ENCODE measurements around the gene HAP1. TPM values are rescaled to one million over a fixed set of nuclear protein-coding genes. Genes with fewer than 3 reads are reported as not detected.

The HAP1 gene
- total RNA-seq, 1 donor from 2014 or later: 0.45 TPM

DNA sequence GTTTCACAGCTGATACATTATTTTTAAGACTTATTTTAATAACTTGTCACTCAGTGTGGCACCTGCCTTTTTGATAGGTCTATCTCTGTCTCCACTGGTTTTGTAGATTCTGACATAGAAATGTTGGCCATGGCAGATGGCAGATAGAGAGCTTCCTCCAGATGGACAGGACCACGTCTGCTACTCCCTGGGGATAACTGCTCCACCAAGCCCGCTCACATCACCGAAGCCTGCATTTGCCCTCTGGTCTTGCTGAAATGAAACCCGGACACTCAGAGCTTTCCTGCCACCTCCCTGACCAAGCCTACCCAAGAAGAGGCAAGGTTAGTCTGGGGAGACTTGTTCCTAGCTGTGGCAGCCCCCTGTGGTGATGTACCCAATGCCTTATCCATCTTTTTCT lies 16.4 kb upstream of the HAP1 start:
- Histone ChIP-seq H3K4me1 (no peaks in the 10 kb centered on the region), H2AFZ (replicated peaks) (no peak overlapping the region), H3K27me3 (no peaks in the 10 kb centered on the region), H3K79me2 (ENCODE audit: low read depth) (no peaks in the 10 kb centered on the region), H3K27ac (no peak overlapping the region), H3K4me2 (no peak overlapping the region), H3K9ac (no peak overlapping the region), H4K20me1 (ENCODE audit: low read depth) (no peaks in the 10 kb centered on the region), H3K9me3 (ENCODE audit: low read depth) (no peaks in the 10 kb centered on the region), H3K36me3 (no peaks in the 10 kb centered on the region), H3F3A (ENCODE audit: low read depth) (peaks cover 9% of the 10 kb centered on the region), H3K4me3 (no peak overlapping the region)
- Mint-ChIP-seq H3K4me1 (no peaks in the 10 kb centered on the region), H3K36me3 (peaks cover 5% of the 10 kb centered on the region), H3K27me3 (ENCODE audit: insufficient read depth, low read depth) (peaks cover 4% of the 10 kb centered on the region), H3K4me3 (no peak overlapping the region), H3K9me3 (no peaks in the 10 kb centered on the region), H3K27ac (no peak overlapping the region)
- TF ChIP-seq EZH2phosphoT487 (IDR thresholded peaks at IDR 0.05): no peak
- no peak for TF ChIP-seq CTCF (IDR thresholded peaks at IDR 0.05)
- TF ChIP-seq EZH2 (IDR thresholded peaks at IDR 0.05): no peak
- no peak for DNase-seq (ENCODE audit: low spot score)

DNA sequence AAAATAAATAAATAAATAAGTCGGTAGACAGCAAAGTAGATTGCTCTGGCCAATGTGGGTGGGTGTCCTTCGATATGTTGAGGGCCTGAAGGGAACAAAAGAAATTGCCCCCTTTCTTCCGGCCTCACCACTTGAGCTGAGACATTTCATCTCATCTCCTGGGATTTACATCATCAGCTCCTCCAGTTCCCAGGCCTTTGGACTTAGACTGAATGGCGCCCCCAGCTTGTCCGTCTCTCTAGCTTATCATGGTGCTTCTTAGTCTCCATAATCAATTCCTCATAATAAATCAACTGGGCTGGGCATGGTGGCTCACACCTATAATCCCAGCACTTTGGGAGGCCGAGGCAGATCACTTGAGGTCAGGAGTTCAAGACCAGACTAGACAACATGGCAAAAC lies 13.8 kb upstream of the HAP1 start:
- Histone ChIP-seq H3K4me1 (no peaks in the 10 kb centered on the region), H3F3A (ENCODE audit: low read depth) (peaks cover 9% of the 10 kb centered on the region), H2AFZ (replicated peaks) (no peak overlapping the region), H3K4me3 (no peak overlapping the region), H3K36me3 (no peaks in the 10 kb centered on the region), H3K4me2 (no peak overlapping the region), H3K27ac (no peak overlapping the region), H3K9me3 (ENCODE audit: low read depth) (no peaks in the 10 kb centered on the region), H3K27me3 (no peaks in the 10 kb centered on the region), H4K20me1 (ENCODE audit: low read depth) (no peaks in the 10 kb centered on the region), H3K9ac (no peak overlapping the region), H3K79me2 (ENCODE audit: low read depth) (no peaks in the 10 kb centered on the region)
- Mint-ChIP-seq H3K27ac (no peak overlapping the region), H3K9me3 (no peaks in the 10 kb centered on the region), H3K27me3 (ENCODE audit: insufficient read depth, low read depth) (peaks cover 4% of the 10 kb centered on the region), H3K36me3 (no peaks in the 10 kb centered on the region), H3K4me3 (no peak overlapping the region), H3K4me1 (no peaks in the 10 kb centered on the region)
- no peak for DNase-seq (ENCODE audit: low spot score)
- TF ChIP-seq CTCF (IDR thresholded peaks at IDR 0.05) (no peak), EZH2phosphoT487 (IDR thresholded peaks at IDR 0.05) (no peak), EZH2 (IDR thresholded peaks at IDR 0.05) (no peak)

DNA sequence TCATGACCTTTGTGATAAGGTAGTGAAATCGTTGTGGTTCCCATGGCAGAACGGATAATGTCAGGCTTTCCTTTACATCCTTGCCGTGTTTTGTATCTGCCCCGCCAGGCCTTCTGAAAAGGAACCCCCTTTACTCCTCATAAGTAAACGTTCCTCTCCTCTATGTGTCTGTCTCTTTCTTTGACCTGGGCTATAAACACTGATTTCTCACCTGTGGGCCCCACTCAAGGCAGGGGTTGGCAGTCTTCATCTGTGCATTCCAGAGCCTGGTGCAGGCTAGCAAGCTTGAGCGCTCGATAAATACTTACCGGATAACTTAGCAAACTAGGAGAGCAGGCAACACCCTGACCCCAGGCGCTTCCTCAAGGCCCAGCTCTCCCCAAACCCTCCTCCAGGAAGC lies 7.3 kb upstream of the HAP1 start:
- no peaks in the 10 kb centered on the region for H3K4me1 ChIP-seq
- H3K4me2 ChIP-seq: no peak overlapping the region
- no peak for TF ChIP-seq EZH2 (IDR thresholded peaks at IDR 0.05)
- H2AFZ ChIP-seq (replicated peaks): no peak overlapping the region
- no peak overlapping the region for H3K27ac Mint-ChIP-seq
- H3K9me3 ChIP-seq (ENCODE audit: low read depth): no peaks in the 10 kb centered on the region
- no peak overlapping the region for H3K4me3 Mint-ChIP-seq
- H3K79me2 ChIP-seq (ENCODE audit: low read depth): no peaks in the 10 kb centered on the region
- H3K4me3 ChIP-seq: no peak overlapping the region
- H3K36me3 Mint-ChIP-seq: no peaks in the 10 kb centered on the region
- H3K4me1 Mint-ChIP-seq: peaks cover 7% of the 10 kb centered on the region
- no peaks in the 10 kb centered on the region for H4K20me1 ChIP-seq (ENCODE audit: low read depth)
- no peaks in the 10 kb centered on the region for H3F3A ChIP-seq (ENCODE audit: low read depth)
- no peak for DNase-seq (ENCODE audit: low spot score)
- H3K9ac ChIP-seq: no peak overlapping the region
- no peak overlapping the region for H3K27ac ChIP-seq
- peaks cover 13% of the 10 kb centered on the region for H3K27me3 Mint-ChIP-seq (ENCODE audit: insufficient read depth, low read depth)
- H3K27me3 ChIP-seq: peaks cover 12% of the 10 kb centered on the region
- H3K36me3 ChIP-seq: no peaks in the 10 kb centered on the region
- no peaks in the 10 kb centered on the region for H3K9me3 Mint-ChIP-seq

DNA sequence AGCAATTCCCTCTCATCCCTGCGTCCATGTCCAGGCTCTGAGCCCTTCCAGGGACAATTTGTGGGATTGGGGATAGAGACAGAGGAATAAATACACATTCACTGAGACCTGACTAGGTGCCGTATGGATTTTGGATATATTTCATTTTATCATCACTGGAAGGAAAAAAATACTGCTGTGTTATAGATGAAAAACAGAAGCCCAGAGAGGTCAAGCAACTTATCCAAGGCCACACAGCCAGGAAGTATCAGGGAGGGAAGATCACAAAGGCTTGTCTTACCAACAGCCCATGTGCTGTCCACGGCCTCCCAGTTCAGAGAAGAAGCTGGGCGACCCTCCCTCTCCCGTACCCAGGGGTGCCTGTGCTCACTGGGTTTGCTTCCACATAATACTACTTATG lies 6.1 kb upstream of the HAP1 start:
- H3K4me1 Mint-ChIP-seq: peaks cover 7% of the 10 kb centered on the region
- Histone ChIP-seq H3K27me3 (peaks cover 24% of the 10 kb centered on the region), H3K9ac (no peak overlapping the region), H3K79me2 (ENCODE audit: low read depth) (no peaks in the 10 kb centered on the region), H3K9me3 (ENCODE audit: low read depth) (no peaks in the 10 kb centered on the region), H4K20me1 (ENCODE audit: low read depth) (no peaks in the 10 kb centered on the region), H3K4me1 (no peaks in the 10 kb centered on the region), H3F3A (ENCODE audit: low read depth) (no peaks in the 10 kb centered on the region), H3K4me2 (no peak overlapping the region), H3K36me3 (no peaks in the 10 kb centered on the region), H3K4me3 (no peak overlapping the region), H3K27ac (no peak overlapping the region), H2AFZ (replicated peaks) (no peak overlapping the region)
- peaks cover 22% of the 10 kb centered on the region for H3K27me3 Mint-ChIP-seq (ENCODE audit: insufficient read depth, low read depth)
- no peak overlapping the region for H3K4me3 Mint-ChIP-seq
- H3K9me3 Mint-ChIP-seq: no peaks in the 10 kb centered on the region
- TF ChIP-seq EZH2phosphoT487 (IDR thresholded peaks at IDR 0.05) (no peak), CTCF (IDR thresholded peaks at IDR 0.05) (no peak), EZH2 (IDR thresholded peaks at IDR 0.05) (no peak)
- no peaks in the 10 kb centered on the region for H3K36me3 Mint-ChIP-seq
- DNase-seq (ENCODE audit: low spot score): no peak
- H3K27ac Mint-ChIP-seq: no peak overlapping the region
